Activated T-cell treated with anti-CD3 and anti-CD28 coated beads for 1 hour (primary cell): ENCODE data around the gene PPP1R3F.

Source experiments
- DNase-seq: peaks from one replicate; pipeline ENCODE4 v3.0.0-alpha.2; 2020; ENCODE audit warnings: low read depth

Gene PPP1R3F, protein sequence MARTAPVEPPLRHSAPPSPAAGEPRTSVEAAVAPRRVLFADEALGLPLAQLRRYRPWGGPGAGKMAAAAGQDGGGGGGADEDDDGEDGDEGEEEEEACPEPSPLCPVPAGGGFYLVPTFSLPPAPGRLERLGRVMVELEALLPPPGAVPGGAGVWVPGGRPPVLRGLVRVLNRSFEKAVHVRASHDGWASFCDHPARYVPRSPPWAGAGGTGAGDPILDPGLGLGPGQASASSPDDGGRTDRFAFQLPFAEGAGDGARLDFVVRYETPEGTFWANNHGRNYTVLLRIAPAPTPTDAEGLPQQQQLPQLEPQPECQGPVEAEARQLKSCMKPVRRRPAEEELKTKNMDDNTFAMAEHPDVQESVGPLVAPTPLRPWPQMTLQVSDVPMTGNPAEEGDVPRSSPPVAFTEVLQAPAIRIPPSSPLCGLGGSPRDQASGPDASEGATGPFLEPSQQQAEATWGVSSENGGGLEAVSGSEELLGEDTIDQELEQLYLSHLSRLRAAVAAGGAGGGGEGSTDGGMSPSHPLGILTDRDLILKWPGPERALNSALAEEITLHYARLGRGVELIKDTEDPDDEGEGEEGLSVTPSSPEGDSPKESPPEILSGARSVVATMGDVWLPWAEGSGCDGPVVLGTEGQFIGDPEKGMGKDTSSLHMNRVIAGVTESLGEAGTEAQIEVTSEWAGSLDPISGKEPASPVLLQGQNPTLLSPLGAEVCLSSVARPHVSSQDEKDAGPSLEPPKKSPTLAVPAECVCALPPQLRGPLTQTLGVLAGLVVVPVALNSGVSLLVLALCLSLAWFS

DNA sequence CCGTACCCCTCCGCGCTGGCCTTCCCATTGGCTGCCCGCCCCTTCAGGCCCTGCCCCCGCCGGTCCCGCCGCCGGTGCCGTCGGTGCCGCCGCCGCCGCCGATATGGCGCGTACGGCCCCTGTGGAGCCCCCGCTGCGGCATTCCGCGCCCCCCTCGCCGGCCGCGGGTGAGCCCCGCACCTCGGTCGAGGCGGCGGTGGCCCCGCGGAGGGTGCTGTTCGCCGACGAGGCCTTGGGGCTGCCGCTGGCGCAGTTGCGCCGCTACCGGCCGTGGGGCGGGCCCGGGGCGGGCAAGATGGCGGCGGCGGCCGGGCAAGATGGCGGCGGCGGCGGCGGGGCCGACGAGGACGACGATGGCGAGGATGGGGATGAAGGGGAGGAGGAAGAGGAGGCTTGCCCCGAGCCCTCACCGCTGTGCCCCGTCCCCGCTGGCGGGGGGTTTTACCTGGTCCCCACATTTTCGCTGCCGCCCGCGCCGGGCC lies at the start of gene PPP1R3F:
PPP1R3F (plus strand) TSS at position 27 of the 482 bp plus-strand sequence; CDS start at position 104, 77 bp downstream.
- no peak for DNase-seq

DNA sequence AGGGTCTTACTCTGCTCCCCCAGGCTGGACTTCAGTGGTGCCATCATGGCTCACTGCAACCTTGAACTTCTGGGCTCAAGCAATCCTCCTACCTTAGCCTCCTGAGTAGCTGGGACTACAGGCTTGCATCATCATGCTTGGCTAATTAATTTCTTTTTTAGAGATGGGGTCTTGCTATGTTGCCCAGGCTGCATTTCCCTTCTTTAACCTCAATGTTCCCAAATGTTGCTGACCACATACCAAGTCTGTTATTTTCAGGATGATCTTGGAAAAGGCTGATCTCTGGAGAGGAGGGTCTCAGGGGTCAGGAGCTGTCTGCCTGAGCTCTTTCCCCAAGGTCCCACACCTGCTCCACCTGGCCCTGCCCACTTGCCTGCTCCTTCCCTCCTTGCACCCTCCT lies 49.5 kb upstream of the PPP1R3F start:
- no peak for DNase-seq

DNA sequence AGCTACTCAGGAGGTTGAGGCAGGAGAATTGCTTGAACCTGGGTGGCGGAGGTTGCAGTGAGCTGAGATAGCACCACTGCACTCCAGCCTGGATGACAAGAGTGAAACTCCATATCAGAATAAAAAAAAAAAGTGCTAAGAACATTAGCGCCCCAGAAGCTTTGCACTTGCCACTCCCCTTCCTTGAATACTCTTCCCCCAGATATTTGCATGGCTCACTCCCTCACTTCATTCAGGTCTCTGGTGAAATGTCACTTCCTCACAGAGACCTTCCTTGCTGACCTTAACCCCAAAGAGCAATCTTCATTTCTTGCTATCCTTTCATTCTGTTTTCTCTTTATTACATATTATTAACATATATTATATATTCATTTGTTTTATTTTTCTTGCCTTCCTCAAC lies 47.7 kb upstream of the PPP1R3F start:
- DNase-seq = no peak

DNA sequence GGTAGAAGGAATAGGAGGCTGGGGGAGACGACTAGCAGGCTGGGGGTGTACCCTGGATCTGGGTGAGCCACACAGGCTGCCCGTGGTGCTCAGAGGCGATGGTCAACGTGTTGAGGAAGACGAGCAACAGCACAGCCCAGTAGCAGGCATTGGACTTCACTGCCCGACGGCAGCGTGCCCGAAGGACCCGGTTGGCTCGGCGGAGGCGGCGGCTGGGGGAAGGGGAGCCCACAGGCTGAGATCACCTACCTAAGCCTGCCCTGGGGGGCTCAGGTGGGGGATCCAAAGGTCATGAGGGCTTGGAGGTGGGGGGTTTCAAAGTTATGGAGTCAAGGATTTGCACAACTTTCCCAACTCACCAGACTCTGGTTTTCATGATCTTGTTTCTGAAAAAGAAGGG lies 43.7 kb upstream of the PPP1R3F start:
- DNase-seq = no peak

DNA sequence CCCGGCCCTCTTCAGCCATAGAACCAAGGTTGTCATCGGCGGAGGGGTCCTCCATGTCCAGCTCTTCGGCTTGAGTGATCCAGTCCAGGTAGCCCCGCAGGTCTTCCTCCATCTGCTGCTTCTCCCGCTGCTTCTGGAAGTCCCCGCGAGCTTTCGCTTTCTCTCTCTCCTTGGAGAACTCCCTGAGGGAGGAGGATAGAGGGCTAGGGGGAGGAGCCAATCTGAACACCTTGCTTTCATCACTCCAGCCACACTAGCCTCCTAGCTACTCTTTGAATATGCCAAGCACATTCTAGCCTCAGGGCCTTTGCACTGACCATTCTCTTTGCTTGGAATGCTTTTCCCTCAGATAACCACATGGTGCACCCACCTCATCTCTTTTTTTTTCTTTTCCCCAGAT lies 42.6 kb upstream of the PPP1R3F start:
- no peak for DNase-seq

DNA sequence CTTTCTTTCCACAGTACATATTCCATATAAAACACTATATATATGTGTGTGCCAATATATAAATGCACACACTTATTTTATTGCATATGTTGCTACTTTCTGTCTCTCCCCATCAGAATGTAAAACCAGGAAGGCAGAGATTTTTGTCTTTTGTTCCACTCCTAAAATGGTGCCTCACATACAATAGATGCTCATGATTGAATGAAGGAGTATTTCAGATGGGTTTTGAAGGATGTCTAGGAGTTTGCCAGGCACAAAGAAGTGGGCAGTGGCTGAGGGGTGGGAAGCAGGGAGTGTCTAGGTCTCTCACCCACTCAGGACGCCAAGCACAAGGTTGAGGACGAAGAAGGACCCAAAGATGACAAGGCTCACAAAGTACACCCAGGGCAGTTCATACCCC lies 41.9 kb upstream of the PPP1R3F start:
- no peak for DNase-seq

DNA sequence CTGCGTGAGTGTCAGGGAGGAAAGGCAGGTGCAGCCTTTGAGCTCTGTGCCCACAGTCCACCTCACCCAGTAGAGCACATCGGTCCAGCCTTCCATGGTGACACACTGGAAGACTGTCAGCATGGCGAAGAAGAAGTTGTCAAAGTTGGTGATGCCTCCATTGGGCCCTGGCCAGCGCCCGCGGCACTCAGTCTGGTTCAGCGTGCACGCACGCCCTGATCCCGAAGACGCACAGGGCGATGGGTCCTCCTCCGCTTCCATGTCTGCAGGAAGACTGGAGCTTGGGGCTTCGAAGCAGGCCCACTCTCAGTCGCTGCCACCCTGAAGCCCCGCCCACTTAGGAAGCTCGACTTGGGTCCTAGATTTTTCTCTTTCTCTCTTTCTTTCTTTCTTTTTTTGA lies 41.4 kb upstream of the PPP1R3F start:
- no peak for DNase-seq

DNA sequence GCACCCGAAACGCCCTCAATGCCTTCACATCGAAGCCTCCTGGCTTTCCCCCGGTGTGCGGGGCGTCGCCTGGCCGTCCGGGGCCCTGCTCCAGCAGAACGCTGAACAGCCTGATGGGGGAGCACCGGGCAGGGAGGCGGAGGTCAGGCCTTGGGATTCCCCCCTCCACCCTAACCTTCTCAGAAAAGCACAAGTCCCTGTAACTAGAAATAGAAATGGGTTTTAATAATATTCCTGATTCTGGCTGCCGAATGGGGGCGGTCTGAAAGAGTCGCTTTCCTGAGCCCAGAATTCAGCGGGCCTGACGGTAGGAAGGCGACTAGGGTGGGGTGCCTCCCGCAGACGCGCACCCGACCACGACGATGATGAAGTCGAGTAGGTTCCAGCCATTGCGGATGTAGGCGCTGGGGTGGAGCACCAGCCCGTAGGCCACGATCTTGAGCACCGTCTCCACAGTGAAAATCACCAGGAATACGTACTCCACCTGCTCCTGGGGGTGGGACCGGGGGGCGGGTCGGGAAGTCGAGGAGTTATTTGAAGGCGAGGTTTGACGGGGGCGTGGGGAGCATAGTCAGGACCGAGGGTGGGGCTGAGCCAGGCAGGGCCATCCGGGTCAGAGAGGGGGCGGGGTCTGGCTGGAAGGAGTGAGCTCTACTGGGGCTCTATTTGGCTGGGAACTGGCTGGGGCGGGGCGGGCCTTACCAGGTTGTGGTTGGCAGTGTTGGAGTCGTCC lies 38.9 kb upstream of the PPP1R3F start:
- peak; percentile 28 for DNase-seq

DNA sequence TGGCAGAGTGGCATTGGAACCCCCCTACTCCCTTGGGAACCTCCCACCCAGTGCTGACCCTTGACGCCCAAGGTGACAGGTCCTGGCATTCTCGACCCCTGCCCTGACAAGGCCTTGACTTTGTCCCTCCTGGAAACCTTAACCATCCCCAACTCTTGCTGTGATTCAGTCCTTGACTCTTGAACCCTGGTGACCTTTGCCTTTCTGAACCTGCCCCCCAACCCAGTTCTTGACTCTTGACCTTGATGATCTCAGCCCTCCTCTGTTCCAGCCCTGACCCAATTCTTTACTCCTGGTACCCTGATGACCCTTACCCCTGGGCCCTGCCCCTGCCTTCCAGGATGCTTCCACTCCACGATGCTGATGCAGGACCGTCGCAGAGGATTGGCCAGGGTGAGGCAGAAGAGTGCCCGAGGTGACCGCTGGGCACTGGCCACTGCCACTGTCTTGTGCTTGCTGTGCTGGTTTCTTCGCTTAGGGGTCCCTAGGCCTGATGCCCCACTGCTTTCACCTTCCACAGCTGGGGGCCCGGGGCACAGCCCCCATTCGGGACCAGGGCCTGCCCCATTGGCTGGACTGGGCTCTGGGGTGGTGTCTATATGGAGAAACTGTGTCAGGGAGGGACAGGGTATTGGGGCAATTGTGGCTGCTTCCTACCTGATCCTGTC lies 38.1 kb upstream of the PPP1R3F start:
- DNase-seq = no peak

DNA sequence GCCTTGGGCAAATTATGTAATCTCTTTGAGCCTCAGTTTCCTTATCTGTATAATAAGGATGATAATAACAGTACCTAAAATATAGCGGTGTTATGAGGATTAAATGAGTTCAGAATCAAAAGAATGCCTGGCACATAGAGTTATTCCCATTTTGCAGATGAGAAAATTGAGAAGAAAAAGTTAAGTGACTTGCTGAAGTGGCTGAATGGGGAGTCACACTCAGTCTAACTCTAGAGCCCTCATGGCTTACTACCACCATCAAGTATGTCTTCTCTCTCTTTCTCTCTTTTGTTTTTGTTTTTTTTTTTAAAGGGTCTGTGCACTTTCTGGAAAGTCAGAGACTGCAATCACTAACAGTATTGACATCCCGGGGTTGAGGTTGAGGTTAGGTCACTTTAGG lies 37.1 kb upstream of the PPP1R3F start:
- DNase-seq = no peak

DNA sequence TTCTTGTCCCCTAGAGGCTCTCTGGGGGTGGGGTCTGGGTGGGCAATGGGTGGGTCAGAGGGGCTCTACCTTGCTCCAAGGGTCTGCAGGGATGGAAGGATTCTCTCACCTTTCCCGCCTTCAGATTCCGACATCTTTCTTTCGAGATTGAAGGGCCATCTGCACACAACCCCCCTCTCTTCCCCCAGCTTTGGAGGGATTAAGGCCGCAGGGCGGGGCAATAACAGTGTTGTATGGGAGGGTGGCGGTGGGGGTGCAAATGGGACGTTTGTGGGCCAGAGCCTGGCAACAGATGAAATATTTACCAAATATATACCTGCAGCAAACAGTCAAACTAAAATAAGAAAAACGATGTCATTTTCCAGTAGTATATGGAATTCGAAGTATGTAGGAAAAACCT lies 36.4 kb upstream of the PPP1R3F start, which contains the start of gene CACNA1F:
CACNA1F (minus strand) TSS at position 165 of the 400 bp plus-strand sequence; CDS start at position 134, 31 bp downstream.
- DNase-seq = no peak

DNA sequence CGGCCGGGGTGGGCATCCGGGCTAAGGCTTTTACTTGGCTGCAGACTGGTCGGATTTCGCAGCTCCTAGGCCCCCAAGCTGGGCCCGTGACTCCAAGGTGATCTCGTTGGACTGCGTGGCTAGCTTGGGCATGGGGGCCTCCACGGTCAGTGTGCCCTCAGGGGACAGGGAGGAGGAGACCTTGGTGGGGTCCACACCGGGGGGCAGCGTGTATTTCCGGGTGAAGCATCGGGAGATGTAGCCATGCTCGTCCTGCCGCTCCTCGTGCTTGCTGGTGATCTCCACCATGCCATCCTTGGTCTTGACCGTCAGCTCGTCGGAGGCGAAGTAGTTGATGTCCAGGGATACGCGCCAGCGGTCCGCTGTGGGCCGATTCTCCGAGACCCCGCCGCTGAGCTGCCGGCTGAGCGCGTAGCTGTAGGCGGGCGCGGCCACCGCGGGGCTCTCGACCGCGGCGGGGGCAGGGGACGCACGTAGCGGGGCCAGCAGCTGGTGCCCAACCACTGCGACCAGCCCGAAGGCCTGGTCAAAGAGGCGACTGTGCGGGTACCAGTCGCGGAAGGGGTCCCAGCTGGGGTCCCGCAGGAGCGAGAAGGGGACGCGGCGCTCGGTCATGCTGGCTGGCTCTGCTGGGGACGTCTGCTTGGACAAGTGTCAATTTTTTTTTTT lies 35.6 kb upstream of the PPP1R3F start:
- DNase-seq = no peak

DNA sequence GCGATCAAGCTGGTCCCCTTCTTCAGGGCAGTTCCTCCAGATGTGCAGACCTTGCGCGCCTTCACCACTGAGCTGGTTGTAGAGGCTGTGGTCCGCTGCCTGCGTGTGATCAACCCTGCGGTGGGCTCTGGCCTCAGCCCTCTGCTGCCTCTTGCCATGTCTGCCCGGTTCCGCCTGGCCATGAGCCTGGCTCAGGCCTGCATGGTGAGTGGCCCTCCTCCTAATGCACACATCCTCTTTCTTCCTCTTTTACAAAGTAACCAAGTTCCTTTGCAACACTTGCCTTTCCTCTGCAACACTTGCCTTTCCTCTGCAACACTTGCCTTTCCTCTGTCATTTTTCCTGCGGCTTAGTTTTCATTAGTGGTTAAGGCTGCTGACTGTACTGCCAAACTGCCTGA lies 32.5 kb upstream of the PPP1R3F start:
- no peak for DNase-seq

DNA sequence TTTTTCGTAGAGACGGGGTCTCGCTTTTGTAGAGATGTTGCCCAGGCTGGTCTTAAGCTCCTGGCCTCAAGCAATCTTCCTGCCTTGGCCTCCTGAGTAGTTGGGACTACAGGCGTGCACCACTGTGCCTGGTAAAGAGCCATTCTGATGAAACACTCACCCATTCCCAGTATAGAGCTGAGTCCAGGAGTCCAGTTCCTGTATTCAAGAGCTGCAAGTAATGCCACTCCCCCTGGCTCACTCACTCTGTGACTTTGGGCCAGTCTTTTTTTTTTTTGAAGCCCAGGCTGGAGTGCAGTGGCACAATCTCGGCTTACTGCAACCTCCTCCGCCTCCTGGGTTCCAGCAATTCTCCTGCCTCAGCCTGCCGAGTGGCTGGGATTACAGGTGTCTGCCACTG lies 30.9 kb upstream of the PPP1R3F start:
- DNase-seq = no peak

DNA sequence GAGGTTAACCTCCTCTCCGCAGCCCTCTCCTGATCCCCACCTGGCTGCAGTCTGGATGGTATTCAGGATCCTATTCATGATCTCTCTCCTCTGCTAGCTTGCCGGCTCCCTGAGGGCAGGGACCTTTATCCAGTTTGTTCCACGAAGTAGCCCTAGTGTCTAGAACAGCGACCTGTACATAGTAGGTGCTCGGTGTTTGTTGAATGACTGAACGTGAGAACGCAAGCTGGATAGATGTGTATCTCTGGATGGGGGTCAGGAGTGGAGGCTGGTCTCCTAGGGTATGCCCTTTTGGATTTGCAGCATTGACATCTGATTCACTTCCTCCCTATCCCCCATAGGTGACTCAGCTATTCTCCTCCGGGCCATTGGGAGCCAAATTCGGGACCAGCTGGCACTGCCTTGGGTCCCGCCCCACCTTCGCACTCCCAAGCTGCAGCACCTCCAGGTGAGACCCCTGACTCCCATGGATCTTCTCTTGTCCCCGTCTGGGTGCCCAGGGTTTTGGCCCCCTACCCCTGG lies 27.0 kb upstream of the PPP1R3F start:
- no peak for DNase-seq

DNA sequence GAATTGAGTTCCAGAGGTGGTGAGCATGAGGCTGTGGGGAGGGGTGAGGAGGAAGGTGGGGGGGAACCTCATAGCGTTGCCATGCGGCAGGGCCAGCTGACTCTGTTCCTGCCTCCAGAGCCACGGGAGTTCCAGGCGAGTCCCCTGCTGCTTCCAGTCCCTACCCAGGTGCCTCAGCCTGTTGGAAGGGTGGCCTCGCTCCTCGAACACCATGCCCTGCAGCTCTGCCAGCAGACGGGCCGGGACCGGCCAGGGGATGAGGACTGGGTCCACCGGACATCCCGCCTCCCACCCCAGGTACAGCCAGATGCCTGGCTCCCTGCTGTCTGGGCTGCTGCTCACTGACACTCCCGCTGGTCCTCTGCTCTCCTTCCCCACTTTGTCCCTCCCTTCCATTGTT lies 26.4 kb upstream of the PPP1R3F start:
- DNase-seq = no peak

DNA sequence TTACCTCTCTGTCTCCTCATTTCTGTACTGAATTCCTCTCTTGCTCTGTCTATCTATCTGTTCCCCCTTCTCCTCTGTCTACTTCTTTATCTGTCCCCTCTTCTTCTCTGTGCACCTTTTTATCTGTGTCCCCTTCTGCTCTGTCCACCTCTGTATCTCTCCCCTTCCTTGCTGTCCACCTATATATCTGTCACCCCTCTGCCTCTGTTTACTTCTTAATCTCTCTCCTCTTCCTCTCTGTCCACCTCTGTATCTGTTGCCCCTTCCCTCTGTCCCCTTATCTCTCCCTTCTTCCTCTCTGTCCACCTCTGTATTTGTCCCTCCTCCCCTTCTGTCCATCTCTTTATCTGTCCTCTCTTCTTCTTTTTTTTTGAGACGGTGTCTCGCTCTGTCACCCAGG lies 25.4 kb upstream of the PPP1R3F start:
- DNase-seq = no peak

DNA sequence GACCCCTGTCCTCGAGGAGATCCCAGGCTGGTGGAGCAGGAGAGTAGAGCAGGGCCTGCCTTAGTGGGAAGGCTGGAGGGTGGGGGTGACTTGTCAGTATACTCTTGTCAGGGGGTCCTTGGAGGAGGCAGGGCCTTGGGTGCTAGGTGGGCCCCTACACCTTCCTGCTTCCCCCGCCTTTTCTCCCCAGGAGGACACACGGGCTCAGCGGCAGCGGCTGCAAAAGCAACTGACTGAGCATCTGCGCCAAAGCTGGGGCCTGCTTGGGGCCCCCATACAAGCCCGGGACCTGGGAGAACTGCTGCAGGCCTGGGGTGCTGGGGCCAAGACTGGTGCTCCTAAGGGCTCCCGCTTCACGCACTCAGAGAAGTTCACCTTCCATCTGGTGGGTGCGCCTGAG lies 23.1 kb upstream of the PPP1R3F start:
- no peak for DNase-seq

DNA sequence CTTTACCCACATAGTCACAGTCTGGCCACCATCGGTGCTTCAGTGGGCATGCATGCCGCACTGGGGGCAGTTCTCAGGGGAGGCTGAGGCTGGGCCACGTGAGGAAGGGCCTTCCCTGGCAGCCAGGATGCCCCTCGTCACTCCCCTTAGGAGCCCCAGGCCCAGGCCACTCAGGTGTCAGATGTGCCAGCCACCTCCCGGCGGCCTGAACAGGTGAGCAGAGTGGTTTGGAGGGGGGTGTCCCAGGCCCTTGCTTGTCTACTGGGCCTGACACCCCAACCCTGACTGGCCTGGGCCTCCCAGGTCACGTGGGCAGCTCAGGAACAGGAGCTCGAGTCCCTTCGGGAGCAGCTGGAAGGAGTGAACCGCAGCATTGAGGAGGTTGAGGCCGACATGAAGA lies 22.2 kb upstream of the PPP1R3F start:
- no peak for DNase-seq

DNA sequence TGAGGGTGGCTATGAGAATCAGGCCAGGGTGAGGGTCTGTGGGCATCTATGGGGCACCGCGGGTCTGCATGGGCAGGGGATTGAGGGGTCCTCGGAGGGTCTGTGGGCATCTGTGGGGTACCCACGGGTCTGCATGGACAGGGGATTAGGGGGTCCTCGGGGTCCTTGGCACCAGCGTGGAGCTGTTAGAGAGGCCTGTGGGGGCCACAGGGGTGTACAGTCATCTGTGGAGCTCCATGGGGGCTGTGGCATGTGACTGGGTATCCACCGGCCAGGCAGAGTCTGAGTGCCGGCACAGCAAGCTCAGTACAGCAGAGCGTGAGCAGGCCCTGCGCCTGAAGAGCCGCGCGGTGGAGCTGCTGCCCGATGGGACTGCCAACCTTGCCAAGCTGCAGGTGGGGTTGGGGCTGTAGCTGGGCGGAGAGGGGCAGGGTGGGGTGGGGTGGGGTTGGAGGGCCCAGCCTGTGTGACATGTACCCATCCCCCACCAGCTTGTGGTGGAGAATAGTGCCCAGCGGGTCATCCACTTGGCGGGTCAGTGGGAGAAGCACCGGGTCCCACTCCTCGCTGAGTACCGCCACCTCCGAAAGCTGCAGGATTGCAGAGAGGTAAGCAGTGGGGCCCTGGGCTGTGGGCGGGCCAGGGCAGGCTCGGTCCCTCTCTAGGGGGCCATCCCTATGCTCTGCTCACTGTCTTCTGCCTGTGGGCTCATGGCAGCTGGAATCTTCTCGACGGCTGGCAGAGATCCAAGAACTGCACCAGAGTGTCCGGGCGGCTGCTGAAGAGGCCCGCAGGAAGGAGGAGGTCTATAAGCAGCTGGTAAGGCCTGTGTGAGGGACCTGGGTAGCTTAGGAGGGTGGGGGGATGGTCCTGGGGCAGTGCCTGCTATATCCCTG lies 21.4 kb upstream of the PPP1R3F start:
- no peak for DNase-seq
